D721Med (cell line): ENCODE data around the gene DLX3.

Experiments
- DNase-seq: peaks from one replicate; pipeline ENCODE4 v3.0.0; 2011; ENCODE audit warnings: low spot score; ENCODE audit not compliant: insufficient read length
- FAIRE-seq: peaks from 2 replicates; lab custom pipeline; 2011; peaks lifted over from hg19 to GRCh38; lab: Jason Lieb, UNC
- CTCF ChIP-seq: IDR thresholded peaks from 2 replicates; pipeline ENCODE4 v1.5.1; 2012; ENCODE audit warnings: mild to moderate bottlenecking, control low read depth; ENCODE audit not compliant: insufficient read depth; ENCODE audit errors: missing control alignments

Gene DLX3

DNA sequence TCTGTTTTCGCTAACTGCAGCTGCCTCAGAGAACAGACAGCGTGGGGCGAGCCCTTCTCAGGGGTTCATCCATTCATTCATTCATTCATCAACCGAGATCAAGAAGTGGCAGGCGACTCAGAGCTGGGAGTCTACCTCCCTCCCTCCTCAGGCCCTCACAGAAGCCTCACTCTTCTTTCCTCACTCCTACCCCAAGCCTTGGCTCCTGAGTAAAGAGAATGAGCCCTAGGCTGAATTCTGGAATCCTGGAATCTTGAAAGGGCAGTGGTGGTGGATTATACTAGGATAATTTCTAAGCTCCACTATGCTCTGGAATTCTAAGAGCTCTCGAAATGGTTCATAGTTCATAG, 2.3 kb upstream of the DLX3 start:
- FAIRE-seq, result no peak
- DNase-seq, result no peak
- no peak for TF ChIP-seq CTCF

GRCh38 chr17:49996495-49997300, 1.7 kb upstream of the DLX3 start:
- TF ChIP-seq CTCF, result peak; percentile 98
- FAIRE-seq (no peak), DNase-seq (no peak)

GRCh38 chr17:49996121-49996494, 1.1 kb upstream of the DLX3 start:
- FAIRE-seq (no peak), DNase-seq (no peak)
- TF ChIP-seq CTCF, result no peak

DNA sequence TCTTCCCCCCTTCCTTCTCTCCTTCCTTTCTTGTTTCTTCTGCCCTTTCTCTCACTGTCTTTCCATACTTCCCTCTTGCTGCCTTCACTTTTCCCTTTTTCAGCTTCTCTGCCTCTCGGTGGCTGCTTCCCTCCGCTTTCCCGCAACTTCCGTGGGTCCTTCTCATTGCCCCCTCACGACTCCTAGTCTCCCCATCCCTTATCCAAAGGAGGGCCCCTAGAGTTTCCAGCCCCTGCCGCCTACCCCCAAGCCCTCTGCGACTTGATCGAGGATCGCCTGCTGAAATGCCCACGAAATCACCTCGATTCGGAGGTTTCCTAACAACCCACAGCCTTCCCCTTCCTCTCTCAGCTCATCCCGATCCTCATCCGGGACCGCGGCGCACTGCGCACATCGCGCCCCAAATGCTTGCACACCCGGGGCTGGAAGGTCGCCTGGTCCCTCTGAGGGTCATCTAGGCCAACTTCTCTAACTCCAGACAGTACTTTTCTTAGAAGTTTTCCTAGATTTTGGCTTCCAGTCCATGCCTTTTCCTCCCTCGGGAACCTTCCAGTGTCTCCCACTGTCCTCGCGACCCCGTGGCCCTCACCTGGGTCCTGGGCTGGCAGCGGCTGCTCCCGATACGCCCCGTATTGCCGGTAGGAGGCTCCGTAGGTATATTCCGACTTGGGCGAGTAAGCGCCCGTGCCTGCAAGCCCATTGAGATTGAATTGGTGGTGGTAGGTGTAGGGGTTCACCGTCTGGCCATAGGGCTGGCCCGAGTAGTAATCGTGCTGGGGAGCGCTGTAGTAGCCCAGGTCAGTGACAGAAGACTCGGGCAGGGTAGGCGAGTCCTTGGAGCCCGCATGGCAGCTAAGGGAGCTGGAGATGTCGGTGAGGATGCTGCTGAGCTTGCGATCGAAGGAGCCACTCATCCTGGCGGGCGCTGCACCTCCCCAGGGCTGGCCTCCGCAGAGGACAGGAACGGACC, 654 bp downstream of the DLX3 start:
- no peak for DNase-seq
- FAIRE-seq, result no peak

GRCh38 chr17:49993423-49994060, 1.5 kb downstream of the DLX3 start:
- DNase-seq (no peak), FAIRE-seq (no peak)
- no peak for TF ChIP-seq CTCF

More for the DNA sequence above, 654 bp downstream of the DLX3 start:
- TF ChIP-seq CTCF, result no peak

GRCh38 chr17:49992933-49993422, 2.0 kb downstream of the DLX3 start:
- FAIRE-seq, result no peak
- TF ChIP-seq CTCF, result no peak
- DNase-seq, result no peak
